HG03066 (cell line): ENCODE measurements around the gene GALNT13.

Experiments used
- ATAC-seq: cut with Tn5 transposase; IDR thresholded peaks from one replicate; pipeline ENCODE4 v1.9.1; 2021; ENCODE audit warnings: low read depth; ENCODE audit not compliant: unreplicated experiment

Gene GALNT13

GRCh38 chr2:154391051-154391450, 519.3 kb downstream of the GALNT13 start:
- ATAC-seq = no peak

- ATAC-seq = peak; percentile 94
Observed at GRCh38 chr2:154392256-154392655, 520.5 kb downstream of the GALNT13 start.

GRCh38 chr2:154394600-154394999, 522.9 kb downstream of the GALNT13 start:
- no peak for ATAC-seq

- no peak for ATAC-seq
Observed at GRCh38 chr2:154400563-154401290, 529.0 kb downstream of the GALNT13 start.

GRCh38 chr2:154402213-154402612, 530.5 kb downstream of the GALNT13 start:
- no peak for ATAC-seq

GRCh38 chr2:154403242-154403790, 531.6 kb downstream of the GALNT13 start:
- ATAC-seq = no peak

GRCh38 chr2:154408786-154409185, 537.1 kb downstream of the GALNT13 start:
- ATAC-seq = no peak

GRCh38 chr2:154422251-154422650, 550.5 kb downstream of the GALNT13 start:
- ATAC-seq = no peak

GRCh38 chr2:154425994-154426393, 554.3 kb downstream of the GALNT13 start:
- no peak for ATAC-seq

- ATAC-seq = no peak
Observed at GRCh38 chr2:154427453-154427852, 555.7 kb downstream of the GALNT13 start.

- no peak for ATAC-seq
Observed at GRCh38 chr2:154428022-154428421, 556.3 kb downstream of the GALNT13 start.

- ATAC-seq = no peak
Observed at GRCh38 chr2:154433010-154433409, 561.3 kb downstream of the GALNT13 start.

- no peak for ATAC-seq
Observed at GRCh38 chr2:154437104-154437503, 565.4 kb downstream of the GALNT13 start.

- ATAC-seq = no peak
Observed at GRCh38 chr2:154439156-154439555, 567.4 kb downstream of the GALNT13 start.

- no peak for ATAC-seq
Observed at GRCh38 chr2:154443919-154444318, 572.2 kb downstream of the GALNT13 start.

- no peak for ATAC-seq
Observed at GRCh38 chr2:154446324-154446723, 574.6 kb downstream of the GALNT13 start.

- ATAC-seq = no peak
Observed at GRCh38 chr2:154447727-154448418, 576.2 kb downstream of the GALNT13 start.

GRCh38 chr2:154449951-154450658, 578.4 kb downstream of the GALNT13 start:
- ATAC-seq = no peak

- ATAC-seq = peak; percentile 31
Observed at GRCh38 chr2:154452471-154452870, 580.7 kb downstream of the GALNT13 start.

- peak; percentile 66 for ATAC-seq
Observed at GRCh38 chr2:154452906-154453493, 581.3 kb downstream of the GALNT13 start.

GRCh38 chr2:154455166-154455565, 583.4 kb downstream of the GALNT13 start:
- no peak for ATAC-seq
